HG02798 (cell line): ENCODE results near the gene UBE2L3.
"Not testable (repeated sequence)": the region's sequence is repeated elsewhere in the genome, so short reads cannot be mapped to it uniquely, and the experiment has no call there.

ENCODE experiments used
- ATAC-seq: cut with Tn5 transposase; IDR thresholded peaks from one replicate; pipeline ENCODE4 v1.9.1; 2021; ENCODE audit warnings: mild to moderate bottlenecking; ENCODE audit not compliant: unreplicated experiment, poor library complexity

UBE2L3 gene

GRCh38 chr22:21598302-21598701 lies 30.8 kb downstream of the UBE2L3 start:
- ATAC-seq = no peak

DNA sequence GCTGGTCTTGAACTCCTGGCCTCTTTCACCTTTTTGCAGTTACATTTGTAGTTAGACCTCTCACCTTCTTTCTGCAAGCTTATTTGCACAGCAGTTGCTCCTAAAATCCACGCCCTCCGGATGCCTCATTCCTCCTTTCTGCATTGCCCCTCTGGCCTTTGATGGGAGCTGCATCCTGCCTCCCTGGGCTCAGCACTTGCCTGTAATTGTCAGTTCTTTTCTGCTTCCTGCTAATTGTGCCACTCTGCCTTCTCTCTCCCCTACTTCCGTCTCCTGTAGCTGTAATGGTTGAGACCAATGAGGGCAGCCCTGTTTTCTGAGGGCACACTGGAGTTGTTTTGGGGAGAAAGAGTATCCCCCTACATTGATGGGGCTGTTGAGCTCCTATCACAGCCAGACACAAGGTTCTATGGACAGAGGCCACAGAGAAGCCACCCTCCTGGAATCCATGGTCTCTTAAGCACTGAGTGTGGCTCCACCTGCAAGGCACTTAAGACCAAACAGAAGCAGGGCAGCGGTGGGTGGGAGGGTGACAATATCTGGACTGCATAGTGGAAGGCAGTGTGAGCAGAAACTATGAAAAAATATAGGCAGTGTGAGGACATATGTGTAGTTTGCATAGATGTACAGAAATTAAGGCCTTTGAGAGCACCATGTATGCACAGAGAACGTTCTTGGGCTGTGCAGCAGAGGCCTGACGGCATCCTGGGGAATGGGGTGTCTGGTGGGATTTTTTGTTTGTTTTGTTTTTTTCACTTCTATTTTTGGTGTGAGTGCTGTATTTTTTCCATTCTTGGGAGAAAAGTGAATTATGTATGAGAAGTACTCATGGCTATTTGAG lies 31.8 kb downstream of the UBE2L3 start:
- ATAC-seq = no peak

DNA sequence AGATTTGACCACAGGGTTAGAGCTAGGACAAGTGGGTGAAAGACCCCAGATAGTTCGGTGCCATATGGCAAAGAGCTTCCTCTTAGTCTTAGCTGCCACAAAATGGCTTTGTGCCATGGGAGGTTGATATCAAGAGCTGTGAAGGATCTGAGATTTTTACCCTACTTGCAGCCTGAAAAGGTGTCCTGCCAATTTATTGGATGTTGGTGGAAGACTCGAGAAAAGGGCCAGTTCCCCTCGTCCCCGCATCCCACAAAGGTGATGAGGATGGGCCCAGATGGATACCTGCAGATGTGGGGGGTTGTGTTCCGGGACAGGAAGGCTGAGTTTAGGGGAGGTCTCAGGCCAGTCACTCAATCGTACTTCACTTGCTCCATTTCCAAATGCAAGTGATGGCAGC lies 35.1 kb downstream of the UBE2L3 start:
- ATAC-seq = no peak

GRCh38 chr22:21603973-21604372 lies 36.5 kb downstream of the UBE2L3 start:
- ATAC-seq = no peak

DNA sequence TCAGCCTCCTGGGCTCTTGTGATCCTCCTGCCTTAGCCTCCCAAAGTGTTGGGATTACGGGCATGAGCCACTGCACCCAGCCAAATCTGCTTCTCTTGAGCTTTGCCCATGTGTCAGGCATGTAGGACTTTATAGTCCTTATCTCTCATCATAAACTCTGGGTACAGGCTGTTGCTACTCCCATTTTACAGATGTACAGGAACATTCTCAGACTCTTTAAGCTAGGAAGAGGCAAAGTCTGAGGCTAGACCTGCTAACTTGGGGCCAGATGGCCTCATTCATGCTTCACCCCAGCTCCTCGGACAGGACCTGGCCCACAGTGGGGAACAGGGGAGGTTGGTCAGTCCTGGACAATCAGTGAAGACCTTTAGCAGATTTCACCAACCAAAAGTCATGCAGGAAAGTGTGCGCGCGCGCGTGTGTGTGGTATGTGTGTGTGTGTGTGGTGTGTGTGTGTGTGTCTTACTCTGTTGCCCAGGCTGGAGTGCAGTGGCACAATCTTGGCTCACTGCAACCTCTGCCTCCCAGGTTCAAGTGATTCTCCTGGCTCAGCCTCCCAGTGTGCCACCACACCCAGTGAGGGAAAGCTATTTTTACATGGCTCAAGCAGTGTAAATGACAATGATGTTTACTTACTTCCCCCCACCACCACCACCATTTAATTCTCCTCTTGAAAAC lies 38.5 kb downstream of the UBE2L3 start:
- no peak for ATAC-seq

DNA sequence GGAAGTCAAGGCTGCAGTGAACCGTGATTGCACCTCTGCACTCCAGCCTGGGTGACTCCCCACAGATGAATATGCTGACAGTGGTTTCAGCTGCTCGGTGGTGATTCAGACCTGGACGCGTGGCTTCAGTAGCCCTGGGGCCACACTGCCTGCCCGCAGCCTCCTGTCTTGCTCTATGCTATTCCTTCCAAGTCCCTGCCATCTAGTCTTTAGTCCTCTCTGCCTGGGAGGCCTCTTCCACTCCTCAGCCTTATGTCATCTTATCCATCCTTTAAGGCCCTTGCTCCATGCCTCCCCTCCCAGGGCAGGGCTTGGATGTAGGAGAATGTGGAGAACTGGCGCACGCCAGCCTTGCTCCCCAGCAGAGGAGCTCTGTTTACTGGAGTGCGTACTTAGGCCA lies 39.3 kb downstream of the UBE2L3 start:
- no peak for ATAC-seq

DNA sequence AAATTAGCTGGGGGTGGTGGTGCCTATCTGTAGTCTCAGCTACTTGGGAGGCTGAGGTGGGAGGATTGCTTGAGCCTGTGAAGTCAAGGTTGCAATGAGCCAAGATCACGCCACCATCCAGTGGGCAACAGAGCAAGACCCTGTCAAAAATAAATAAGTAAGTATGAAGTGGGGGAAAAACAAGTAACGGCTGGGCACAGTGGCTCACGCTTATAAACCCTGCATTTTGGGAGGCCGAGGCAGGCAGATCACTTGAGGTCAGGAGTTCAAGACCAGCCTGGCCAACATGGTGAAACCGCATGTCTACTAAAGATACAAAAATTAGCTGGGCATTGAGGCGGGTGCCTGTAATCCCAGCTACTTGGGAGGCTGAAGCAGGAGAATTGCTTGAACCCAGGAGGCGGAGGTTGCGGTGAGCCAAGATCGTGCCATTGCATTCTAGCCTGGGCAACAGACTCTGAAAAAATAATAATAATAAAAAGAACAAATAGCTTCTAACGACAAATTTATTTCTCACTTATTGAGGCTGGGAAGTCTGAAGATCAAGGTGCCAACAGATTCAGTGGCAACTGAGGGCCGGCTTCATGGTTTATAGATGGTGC lies 42.1 kb downstream of the UBE2L3 start:
- not testable (repeated sequence) for ATAC-seq

DNA sequence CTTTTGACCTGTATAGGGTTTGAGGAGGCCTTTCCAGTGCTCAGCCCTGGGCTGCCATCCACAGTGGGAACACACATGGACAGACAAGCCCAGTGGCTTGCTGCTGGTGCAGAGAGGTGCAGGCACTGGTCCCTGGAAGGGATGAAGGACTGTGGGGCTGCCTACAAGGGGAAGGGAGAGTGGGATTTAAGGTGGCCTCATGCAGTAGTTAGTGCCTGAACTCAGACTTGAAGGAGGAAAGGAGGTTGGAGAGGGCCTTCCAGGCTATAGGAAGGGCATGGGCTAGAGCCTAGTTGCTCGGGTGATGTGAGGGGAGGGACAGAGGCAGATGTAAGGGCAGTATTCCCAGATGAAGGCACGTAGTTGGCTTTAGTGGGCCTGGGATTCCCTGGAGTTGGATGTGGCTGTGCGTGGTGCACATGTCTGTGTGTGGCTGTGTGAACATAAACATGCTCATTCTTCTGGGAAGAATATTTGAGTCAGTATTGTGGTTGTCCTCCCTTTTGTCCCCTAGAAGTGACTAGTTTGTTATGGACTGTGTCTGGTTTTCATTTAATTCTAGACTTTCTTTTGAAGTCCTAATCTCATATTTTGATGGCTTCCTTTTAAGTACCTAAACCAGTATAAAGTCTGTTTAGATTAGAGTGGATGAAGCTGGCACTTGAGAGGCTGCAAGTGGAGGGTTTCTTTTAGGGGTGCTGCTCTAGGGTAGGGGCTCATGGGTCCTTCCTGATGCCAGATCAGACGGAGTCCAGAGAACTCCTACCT lies 43.9 kb downstream of the UBE2L3 start:
- no peak for ATAC-seq

- ATAC-seq = no peak
Measured at GRCh38 chr22:21612858-21613257, 45.3 kb downstream of the UBE2L3 start.

- no peak for ATAC-seq
Measured at GRCh38 chr22:21613553-21614233, 46.2 kb downstream of the UBE2L3 start.

DNA sequence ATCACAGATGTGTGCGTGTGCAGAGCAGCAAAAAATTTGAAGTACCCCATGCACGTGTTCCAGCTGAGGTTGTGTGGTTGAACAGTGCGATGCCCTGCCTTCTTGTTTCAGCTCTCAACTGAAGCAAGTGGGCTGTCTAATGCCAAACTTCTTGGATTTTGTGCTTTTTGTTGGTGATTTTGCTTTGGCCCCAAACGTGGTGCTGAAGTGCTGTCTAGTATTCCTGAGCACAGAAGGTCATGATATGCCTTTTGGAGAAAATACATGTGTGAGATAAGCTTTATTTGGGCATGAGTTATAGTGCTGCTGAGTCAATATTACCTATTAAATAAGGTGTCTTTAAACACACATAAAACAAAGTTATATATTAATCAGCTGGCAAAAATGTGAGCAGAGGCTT lies 48.2 kb downstream of the UBE2L3 start:
- no peak for ATAC-seq

- ATAC-seq = not testable (repeated sequence)
Measured at GRCh38 chr22:21617337-21617736, 49.8 kb downstream of the UBE2L3 start.

- ATAC-seq = no peak
Measured at GRCh38 chr22:21621025-21621424, 53.5 kb downstream of the UBE2L3 start.

DNA sequence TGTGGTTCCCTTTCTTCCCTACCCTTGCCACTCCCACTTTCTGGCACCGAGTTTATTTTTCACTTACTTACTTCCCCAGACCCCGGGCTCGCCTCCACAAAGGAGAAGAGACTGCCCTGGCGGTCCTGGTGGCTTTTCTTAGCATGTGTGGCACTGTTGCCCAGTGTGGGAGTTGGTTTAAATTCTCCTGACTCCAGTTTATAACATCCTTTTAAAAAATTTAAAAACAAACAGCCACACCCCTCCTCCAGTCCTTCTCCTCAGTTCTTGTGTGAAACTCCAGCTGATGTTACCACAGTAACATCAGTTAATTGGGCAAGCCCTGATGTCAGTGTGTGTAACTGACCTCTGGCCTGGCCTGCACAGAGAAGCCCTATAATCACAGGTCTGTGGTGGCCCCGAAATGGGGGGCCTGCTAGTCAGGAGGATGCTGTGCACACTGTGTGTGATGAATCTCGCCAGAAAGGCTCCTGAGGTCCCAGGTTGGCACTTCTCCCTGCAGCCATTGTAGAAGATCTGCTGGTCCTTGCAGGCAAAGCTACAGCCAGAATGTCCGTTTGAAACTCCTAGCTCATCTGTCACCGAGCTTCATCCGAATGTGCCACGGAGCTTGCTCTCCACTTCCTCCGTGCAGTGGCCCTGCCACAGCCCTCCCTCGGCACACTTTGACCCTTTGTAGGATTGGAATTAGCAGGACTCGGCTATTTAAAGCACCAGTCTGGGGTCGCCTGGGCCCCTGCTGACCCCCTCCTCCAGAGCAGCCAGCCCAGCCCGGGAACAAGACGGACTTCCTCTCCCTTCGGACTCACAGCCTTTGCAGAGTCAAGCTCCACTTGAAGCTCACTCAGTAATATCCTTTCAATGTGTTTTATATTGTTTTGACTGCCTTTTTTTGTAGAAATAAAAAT lies 54.8 kb downstream of the UBE2L3 start:
- ATAC-seq = no peak

GRCh38 chr22:21622919-21623647 lies 55.6 kb downstream of the UBE2L3 start:
- no peak for ATAC-seq

GRCh38 chr22:21623648-21623970 lies 56.1 kb downstream of the UBE2L3 start:
- no peak for ATAC-seq

DNA sequence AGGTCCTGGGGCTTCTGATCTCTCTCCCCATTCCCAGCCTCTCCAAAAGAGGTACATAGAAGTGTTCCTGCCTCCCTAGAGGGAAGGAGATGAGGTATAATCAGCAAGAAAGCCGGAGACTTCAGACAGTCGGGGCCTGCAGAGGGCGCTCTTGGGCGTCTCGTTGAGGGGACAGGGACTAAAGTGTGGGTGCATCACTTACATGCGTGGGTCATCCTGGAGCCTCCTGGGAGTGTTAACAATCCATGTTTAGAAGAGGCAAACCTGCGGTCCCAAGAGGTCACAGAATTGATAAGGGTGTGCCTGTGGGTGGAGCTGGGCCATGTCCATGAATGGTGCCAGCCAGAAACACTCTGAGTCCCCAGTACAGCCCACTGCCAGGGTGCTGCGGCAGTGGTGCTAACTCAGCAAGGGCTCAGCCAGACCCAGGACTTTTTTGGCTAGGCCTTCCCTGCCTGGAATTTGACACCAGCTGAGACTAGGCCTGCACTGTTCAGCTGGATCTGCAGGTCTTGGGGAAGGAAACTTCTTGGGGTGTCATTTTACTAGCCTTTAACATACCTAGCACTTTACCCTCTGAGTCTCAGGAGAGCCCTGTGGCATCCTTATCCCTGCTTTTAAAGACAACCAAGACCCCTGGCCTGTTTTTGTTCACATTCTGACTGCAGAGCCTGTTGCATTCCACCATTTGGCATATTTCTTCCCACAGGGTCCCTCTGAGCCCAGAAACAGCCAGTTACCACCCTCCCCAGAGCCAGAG lies 56.8 kb downstream of the UBE2L3 start:
- no peak for ATAC-seq
